ENCODE results near the gene PTCH1.

The PTCH1 gene

DNA sequence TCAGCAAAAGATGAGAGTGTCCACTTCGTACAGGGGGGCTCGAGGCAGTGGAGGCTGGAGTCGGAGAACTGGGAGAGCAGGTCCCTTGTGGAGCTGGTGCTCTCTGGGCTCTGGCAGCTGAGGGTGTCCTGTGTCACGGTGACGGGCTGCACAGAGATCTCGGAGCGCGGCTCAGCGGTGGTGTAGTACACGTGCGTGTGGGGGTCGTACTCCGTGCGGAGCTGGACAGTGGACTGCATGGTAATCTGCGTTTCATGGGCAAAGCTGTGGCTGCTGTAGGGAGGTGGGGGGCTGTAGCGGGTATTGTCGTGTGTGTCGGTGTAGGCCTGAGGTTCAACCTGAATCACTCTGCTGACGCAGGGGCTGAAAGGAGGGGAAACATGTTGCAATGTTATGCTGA is 48.0 kb downstream of the PTCH1 start:
- no peak overlapping the region for H3K4me3 Mint-ChIP-seq
- no peaks in the 10 kb centered on the region for H3K9me3 Mint-ChIP-seq
- H3K36me3 Mint-ChIP-seq: peaks cover 17% of the 10 kb centered on the region
- H3K27me3 Mint-ChIP-seq: no peaks in the 10 kb centered on the region
- no peak overlapping the region for H3K27ac Mint-ChIP-seq
- H3K4me1 Mint-ChIP-seq: peaks cover 7% of the 10 kb centered on the region

DNA sequence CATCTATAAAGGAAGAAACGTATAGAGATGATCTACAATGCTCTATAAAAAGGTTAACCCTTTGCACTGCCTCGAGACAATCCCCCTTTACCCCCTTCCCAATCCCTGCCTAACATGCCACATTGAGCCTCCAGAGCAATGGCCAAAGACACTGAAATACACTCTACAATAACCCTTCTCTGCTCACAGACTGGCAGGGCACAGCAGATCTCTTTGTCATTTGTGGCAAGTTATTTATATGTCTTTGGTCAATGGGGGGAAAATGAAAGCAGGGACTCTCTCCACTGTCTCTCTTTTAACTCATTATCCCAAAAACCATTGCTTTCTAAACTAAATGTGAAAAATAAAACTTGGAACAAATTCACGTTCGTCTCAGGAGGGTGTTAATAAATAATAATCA is 51.7 kb downstream of the PTCH1 start:
- no peaks in the 10 kb centered on the region for H3K27me3 Mint-ChIP-seq
- H3K9me3 Mint-ChIP-seq: no peaks in the 10 kb centered on the region
- peak overlapping the region; percentile 41 for H3K27ac Mint-ChIP-seq
- no peak overlapping the region for H3K4me3 Mint-ChIP-seq
- H3K4me1 Mint-ChIP-seq: peaks cover 37% of the 10 kb centered on the region
- H3K36me3 Mint-ChIP-seq: peaks cover 13% of the 10 kb centered on the region

DNA sequence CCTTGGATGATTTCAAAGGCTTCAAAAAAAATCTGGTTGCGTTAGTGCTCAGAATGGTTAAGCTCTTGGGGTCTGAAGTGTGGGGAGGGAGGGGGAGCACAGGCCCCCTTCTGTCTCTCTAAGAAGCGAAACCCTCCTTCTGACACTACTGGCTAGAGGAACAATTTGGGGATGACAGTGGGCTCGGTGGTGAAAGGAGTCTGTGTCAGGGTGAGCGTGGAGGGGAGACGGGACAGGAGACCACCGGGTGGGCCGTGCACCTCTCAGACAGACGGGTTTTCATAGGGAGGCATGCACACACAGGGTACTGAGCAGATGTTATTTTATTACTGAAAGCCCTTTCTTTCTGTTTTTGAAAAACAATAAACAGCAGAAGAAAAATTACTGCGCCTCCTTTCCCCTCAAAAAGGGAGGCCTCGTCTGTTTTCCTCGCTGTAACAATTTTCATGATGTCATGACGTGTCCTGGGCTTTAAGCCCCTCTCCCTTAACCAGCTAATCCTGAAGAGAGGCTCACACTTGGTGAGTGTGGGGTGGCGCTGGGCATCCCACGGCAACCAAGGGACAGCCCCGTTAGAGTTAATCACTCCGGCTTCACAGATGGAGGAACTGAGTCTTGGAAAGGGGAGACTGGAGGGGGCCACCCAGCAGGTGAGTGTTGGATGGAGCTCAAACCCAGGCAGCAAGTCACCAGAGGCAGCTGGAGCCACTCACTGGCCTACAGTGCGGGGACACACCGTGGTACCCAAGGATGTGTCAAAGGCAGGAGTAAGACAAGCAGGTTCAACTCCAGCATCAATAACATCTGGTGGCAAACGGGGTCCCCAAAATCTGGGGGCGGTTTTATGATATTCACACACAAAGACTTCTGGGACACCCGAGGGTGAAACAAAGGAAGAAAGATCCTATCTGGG is 53.4 kb downstream of the PTCH1 start:
- Mint-ChIP-seq H3K36me3 (peaks cover 14% of the 10 kb centered on the region), H3K27ac (no peak overlapping the region), H3K4me3 (peak overlapping the region; percentile 91), H3K4me1 (peaks cover 37% of the 10 kb centered on the region), H3K9me3 (no peaks in the 10 kb centered on the region), H3K27me3 (no peaks in the 10 kb centered on the region)

DNA sequence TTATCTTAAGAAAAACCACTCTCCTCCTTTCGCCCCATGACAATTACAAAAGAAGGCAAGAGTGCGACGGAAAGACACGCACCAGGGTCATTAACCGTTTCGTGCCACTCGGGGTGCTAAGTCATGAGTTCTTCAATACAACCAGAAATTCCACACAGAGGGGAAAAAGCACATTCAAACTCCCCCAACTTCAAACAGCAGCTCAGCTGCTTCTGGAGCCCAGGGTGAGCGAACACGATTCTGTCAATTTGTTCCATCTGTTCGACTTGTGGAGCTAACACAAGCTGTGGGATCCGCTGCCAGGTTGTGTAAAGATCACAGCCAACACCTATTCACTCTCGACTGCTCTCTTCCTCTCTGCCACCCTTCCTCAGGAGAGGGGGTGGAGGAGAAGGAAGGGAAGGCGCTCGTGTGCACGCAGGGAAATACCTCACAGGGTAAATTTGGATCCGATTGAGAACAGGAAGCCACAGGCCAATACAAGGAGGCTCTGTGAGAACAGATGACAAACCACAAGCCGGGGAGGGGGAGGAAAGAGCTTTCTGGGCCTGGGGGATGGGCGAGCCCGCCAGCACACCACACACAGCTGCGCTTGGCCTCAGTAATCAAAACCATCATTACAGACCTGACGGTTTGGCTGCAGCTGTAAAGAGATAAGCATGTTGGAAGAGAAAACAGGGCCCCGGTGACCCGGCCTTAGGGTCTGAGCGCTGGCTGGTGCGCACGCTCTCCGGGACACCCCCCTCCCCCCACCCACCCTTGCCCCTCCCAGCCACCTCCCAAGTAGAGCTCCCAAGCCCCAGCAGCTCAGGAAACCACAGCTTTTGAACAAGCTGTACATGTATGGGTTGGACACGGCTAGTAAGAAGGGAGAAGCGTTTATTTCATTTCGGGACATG is 54.3 kb downstream of the PTCH1 start:
- Mint-ChIP-seq H3K9me3 (no peaks in the 10 kb centered on the region), H3K4me1 (peaks cover 37% of the 10 kb centered on the region), H3K27me3 (no peaks in the 10 kb centered on the region), H3K4me3 (peak overlapping the region; percentile 91), H3K27ac (peak overlapping the region; percentile 27), H3K36me3 (peaks cover 14% of the 10 kb centered on the region)

DNA sequence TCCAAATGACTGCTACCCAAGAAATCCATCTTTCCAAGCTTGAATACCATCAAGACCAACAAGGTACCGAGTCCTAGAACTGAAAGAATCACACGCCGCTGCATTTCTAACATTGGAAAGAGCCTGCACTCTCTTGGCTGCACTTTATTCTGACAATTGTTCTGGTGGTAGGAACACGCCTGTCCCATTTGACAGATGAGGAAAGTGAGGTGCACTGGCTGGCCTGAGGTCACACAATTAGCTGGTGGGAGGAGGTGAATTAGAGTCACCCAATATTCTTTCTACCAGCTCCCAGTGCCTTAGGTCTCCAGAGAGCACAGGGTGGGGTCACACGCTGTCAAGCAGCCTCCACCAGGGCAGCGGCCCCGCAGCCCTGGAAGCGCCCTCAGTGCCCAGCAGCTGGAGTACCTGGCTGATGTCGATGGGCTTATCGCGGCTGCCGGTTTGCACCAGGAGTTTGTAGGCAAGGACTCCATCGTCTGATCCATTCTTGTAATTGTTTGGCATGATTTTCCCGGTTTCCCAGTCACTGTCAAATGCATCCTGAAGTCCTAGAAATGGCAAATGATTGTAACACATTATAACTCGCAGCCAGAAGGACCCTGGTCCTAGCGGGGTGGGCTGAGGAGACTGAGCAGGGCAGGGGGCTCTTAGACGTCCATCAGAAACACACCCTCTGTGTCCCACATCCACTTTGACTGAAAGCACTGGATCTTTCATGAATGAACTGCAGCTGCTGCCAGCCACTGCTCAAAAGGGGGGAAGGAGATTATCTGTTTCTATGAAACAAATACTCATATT is 55.1 kb downstream of the PTCH1 start:
- H3K27me3 Mint-ChIP-seq: no peaks in the 10 kb centered on the region
- peak overlapping the region; percentile 27 for H3K27ac Mint-ChIP-seq
- H3K36me3 Mint-ChIP-seq: peaks cover 11% of the 10 kb centered on the region
- peak overlapping the region; percentile 91 for H3K4me3 Mint-ChIP-seq
- no peaks in the 10 kb centered on the region for H3K9me3 Mint-ChIP-seq
- peaks cover 37% of the 10 kb centered on the region for H3K4me1 Mint-ChIP-seq

DNA sequence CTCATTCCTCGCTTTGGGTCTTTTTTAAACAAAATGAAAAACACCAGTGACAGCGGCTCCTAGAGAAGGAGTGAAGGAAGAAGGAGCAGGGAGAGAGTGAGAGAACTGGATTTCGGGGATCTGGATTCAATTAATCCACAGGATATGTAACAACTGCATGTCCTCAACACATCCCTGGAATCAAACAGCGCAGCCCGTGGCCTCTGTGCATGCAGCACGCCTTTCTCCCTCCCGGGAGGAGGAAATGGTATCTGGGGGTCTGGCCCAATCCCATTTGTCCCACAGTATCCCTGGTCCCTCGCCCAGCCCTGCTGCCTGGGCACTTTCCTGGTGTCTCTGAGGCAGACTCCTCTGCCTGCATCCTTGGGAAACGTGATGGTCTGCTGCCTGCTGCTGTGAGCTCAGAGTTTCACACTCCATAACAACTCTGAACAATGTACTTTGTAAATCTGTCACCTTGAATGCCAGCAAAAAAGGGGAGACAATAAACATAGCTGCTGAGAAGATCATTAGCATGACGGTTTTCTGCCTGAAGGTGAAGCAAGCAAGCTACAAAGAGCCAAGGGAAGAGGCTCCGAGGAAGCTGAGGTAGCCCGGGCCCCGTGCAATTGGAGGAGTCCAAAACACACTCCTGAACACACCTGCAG is 56.1 kb downstream of the PTCH1 start:
- no peak overlapping the region for H3K4me3 Mint-ChIP-seq
- H3K27ac Mint-ChIP-seq: no peak overlapping the region
- H3K4me1 Mint-ChIP-seq: peaks cover 37% of the 10 kb centered on the region
- no peaks in the 10 kb centered on the region for H3K9me3 Mint-ChIP-seq
- H3K36me3 Mint-ChIP-seq: peaks cover 11% of the 10 kb centered on the region
- H3K27me3 Mint-ChIP-seq: no peaks in the 10 kb centered on the region

DNA sequence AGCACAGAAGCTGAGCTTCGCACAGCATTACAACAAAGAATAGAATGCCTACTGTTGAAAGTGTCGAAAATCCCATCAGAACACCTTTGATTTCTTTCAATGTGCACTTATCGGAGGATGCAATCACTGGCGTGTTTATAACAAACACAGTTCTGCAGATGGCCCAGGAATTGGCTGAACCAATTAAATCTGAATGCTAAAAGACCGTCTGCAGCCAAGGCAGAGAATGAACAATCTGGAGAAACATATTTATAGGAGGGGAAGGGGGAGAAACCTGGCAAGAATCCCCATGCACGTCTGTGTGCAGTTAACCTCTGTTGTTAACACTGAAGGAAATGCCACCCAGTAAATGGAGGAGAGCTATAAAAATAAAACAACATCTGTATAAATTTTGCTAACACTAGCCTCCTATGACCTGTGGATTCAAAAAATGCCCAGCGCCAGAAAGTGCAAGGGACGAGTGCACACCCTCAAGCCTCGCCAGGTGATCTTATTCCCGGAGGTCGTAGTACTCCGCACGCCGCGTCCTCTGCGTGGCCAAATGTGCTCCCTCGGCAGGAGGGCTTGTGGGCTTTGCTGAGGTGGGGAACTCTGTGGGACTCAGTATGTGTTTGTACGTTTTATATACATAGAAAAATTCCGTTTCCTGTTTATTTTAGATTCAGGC is 56.8 kb downstream of the PTCH1 start:
- H3K4me1 Mint-ChIP-seq: peaks cover 33% of the 10 kb centered on the region
- H3K27me3 Mint-ChIP-seq: no peaks in the 10 kb centered on the region

DNA sequence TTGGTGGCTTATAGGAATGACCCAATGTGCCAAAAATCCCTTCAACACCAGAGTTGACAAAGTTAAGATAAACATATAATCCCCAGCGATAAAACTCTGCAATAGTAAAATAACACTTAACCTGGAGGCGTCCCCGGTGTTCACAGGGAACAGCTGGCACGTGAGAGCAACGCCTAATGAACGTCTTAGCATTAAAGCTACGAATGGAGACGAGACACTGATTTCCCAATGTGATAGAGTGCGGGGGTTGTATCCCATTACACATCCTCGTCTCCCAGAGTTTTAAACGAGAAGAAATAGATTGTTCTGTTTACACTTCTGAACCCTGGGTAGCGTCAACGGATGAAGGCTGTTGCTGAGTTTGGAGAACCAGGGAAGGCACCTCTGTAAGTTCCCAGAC is 57.6 kb downstream of the PTCH1 start:
- no peak overlapping the region for H3K27ac Mint-ChIP-seq
- no peak overlapping the region for H3K4me3 Mint-ChIP-seq
- H3K4me1 Mint-ChIP-seq: peaks cover 30% of the 10 kb centered on the region
- no peaks in the 10 kb centered on the region for H3K9me3 Mint-ChIP-seq
- peaks cover 9% of the 10 kb centered on the region for H3K36me3 Mint-ChIP-seq
- no peaks in the 10 kb centered on the region for H3K27me3 Mint-ChIP-seq

More for the DNA sequence above, 56.8 kb downstream of the PTCH1 start:
- Mint-ChIP-seq H3K4me3 (no peak overlapping the region), H3K9me3 (no peaks in the 10 kb centered on the region), H3K36me3 (peaks cover 11% of the 10 kb centered on the region), H3K27ac (no peak overlapping the region)

DNA sequence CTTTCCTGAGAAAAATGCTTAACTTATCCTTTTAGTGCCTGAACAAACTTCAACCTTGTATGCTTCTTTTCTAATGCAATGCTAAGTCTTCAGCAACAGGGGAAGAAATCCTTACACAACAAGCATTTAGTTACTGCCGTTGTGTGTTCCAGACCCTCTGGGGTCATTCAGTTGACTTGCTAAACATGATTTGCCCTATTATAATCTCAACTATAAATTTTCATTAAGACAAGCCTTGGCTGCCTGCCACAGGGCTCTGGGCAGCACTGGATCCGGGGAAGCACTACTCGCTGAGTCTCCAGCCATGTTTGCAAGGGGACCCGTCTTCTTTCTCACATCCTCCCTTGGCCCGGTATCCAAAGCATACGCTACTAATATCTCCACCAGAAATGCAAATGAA is 58.1 kb downstream of the PTCH1 start:
- peaks cover 11% of the 10 kb centered on the region for H3K36me3 Mint-ChIP-seq
- no peaks in the 10 kb centered on the region for H3K9me3 Mint-ChIP-seq
- H3K4me3 Mint-ChIP-seq: no peak overlapping the region
- H3K27ac Mint-ChIP-seq: no peak overlapping the region
- H3K27me3 Mint-ChIP-seq: no peaks in the 10 kb centered on the region
- H3K4me1 Mint-ChIP-seq: peaks cover 29% of the 10 kb centered on the region

DNA sequence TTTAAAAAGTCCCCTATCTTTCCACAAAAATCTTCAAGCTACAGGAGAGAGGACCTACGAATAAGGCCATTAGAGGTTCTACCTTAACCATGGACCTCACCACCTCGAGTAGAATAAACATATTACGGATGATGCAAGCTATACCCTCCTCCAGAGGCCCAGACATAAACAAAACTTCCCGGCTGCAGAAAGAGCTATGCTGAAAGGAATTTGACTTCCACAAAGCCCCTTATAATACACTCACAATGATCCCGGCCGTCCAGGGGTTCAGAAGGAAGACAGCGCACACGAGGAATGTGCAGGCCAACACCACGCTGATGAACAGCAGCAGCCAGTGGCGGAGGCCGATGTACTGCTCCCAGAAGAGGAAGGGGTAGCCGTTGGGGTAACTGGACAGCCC is 59.0 kb downstream of the PTCH1 start:
- no peaks in the 10 kb centered on the region for H3K9me3 Mint-ChIP-seq
- peaks cover 13% of the 10 kb centered on the region for H3K36me3 Mint-ChIP-seq
- H3K4me3 Mint-ChIP-seq: no peak overlapping the region
- H3K4me1 Mint-ChIP-seq: peaks cover 20% of the 10 kb centered on the region
- H3K27ac Mint-ChIP-seq: no peak overlapping the region
- no peaks in the 10 kb centered on the region for H3K27me3 Mint-ChIP-seq

DNA sequence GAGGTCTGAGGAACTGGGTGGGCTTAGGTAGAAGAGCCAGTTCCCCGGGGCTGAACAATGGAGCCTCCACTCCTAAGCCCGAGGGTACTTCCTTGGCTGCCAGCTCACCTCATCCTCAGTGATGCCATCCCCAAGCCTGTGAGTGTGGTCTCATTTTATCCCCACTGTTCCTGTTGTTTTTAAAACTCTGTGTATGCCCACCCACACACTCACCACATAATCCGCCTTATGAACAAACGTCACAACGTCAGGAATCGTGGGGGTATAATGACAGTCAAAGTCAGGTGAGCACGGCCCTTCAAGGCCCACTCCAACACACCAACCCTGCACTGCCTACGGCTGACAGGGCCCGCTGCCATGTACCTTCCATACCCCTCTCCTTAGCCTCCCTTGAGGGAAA is 61.1 kb downstream of the PTCH1 start:
- Mint-ChIP-seq H3K9me3 (no peaks in the 10 kb centered on the region), H3K27me3 (no peaks in the 10 kb centered on the region), H3K4me3 (no peak overlapping the region), H3K27ac (no peak overlapping the region), H3K4me1 (no peaks in the 10 kb centered on the region), H3K36me3 (peaks cover 15% of the 10 kb centered on the region)

DNA sequence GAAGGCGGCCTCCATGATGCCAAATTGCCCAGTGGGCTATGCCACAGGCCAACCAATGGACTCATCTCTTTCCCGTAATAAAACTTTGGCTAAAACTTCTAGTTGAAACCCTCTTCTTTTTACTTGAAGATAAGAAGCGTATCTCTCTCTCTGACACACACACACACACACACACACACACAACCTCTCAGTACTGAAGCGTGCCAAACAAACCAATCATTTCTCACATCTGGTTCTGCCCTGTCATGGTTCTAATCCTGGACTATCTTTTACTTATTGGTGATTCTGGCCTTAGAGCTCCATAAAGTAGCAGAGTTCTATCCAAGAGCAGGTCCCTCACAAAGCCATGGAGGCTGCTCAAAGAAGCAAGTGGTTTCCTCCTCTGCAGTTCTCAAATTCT is 64.6 kb downstream of the PTCH1 start:
- Mint-ChIP-seq H3K27ac (no peak overlapping the region), H3K4me1 (peaks cover 3% of the 10 kb centered on the region), H3K27me3 (no peaks in the 10 kb centered on the region), H3K36me3 (peaks cover 10% of the 10 kb centered on the region), H3K4me3 (no peak overlapping the region), H3K9me3 (no peaks in the 10 kb centered on the region)

DNA sequence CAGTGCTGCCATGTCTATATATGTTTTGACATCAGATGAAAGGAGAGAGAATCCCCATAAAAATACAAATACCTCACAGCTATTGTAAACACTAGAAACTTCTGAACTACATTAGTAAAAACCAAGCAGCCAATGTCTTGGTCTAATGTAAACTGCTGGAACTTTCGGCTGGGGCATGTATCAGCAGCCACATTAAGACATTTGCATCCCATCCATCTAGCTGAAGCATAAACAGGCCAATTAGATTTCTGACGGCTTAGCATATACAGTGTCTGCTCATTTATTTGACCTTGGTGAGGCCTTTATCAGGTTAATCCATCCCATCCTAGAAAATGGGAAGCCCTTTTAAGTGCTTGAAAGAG is 65.7 kb downstream of the PTCH1 start:
- Mint-ChIP-seq H3K27me3 (no peaks in the 10 kb centered on the region), H3K36me3 (peaks cover 12% of the 10 kb centered on the region), H3K27ac (no peak overlapping the region), H3K4me1 (peaks cover 3% of the 10 kb centered on the region), H3K4me3 (no peak overlapping the region), H3K9me3 (no peaks in the 10 kb centered on the region)

DNA sequence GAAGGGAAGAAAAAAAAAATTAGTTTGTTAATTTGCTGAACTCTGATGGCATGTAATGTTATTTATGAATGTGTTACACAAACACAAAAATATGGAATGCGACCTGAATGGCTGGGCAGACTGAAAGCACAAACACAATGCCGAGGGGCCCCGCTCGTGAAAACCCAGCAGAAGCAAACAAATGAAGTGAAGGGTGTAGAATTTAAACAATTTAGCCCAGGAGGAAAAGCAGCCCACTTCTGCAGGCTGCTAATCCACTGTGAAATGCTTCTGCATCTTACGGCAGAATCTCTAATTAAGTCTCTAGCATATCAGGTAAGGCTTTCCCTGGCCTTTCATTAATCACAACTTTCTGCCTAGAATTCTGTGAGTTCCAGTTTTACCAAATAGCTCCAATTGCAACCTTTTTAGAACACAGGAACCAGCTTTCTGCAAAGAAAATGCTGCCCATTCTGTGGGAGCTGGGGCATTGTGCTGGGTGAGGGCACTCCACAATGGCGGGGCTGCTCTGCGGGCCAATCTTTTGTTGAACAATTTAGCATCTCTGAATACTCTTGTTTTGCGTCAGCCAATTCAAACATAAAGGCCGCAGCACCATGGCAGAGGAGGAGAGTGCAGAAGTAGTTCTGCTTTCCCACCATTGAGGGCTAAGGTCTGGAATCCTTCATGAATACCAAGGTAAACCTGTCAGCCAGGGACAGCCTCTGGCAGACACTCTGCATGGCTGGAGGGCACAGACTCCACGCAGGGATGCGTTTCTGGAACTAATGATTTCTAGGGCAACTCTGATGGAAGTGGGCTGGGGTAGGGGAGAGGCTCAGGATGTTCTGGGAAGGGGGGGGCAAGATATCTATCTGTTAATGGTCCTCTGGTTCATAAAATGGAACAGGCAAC is 66.4 kb downstream of the PTCH1 start:
- no peak overlapping the region for H3K4me3 Mint-ChIP-seq
- no peak overlapping the region for H3K27ac Mint-ChIP-seq
- H3K36me3 Mint-ChIP-seq: peaks cover 12% of the 10 kb centered on the region
- H3K4me1 Mint-ChIP-seq: peaks cover 3% of the 10 kb centered on the region
- no peaks in the 10 kb centered on the region for H3K27me3 Mint-ChIP-seq
- no peaks in the 10 kb centered on the region for H3K9me3 Mint-ChIP-seq

All from activated naive CD4-positive, alpha-beta T cell treated with anti-CD3 and anti-CD28 coated beads, Interleukin-2, amount 50 U/mL, for 24 hours (primary cell).